Smooth muscle cell (in vitro differentiated cells): ENCODE data around the gene CROT. TPM values are rescaled to one million over a fixed set of nuclear protein-coding genes. Genes with fewer than 3 reads are reported as not detected.

Source experiments
- DNase-seq: peaks from one replicate; lab custom pipeline; 2025; ENCODE audit not compliant: unreplicated experiment; lab: John Stamatoyannopoulos, UW
- H2AFZ ChIP-seq: fragments of 200-600 bp; sonication (generic); 2 replicates; pipeline ENCODE4 v1.6.0; 2016; ENCODE audit warnings: antibody characterized with exemption, low read depth, mild to moderate bottlenecking
- H3F3A ChIP-seq: fragments of 200-600 bp; sonication (generic); 2 replicates; pipeline ENCODE4 v1.6.0; 2017; ENCODE audit warnings: antibody characterized with exemption, low read depth
- H3K27ac ChIP-seq: fragments of 200-600 bp; sonication (generic); 2 replicates; pipeline ENCODE4 v1.5.1; 2016; ENCODE audit warnings: low read depth, mild to moderate bottlenecking
- H3K27me3 ChIP-seq: fragments of 200-600 bp; sonication (generic); 2 replicates; pipeline ENCODE4 v1.6.1; 2016; ENCODE audit warnings: low read depth, mild to moderate bottlenecking
- H3K36me3 ChIP-seq: fragments of 200-600 bp; sonication (generic); 2 replicates; pipeline ENCODE4 v1.5.1; 2016; ENCODE audit warnings: low read depth
- H3K4me1 ChIP-seq: fragments of 200-600 bp; sonication (generic); 2 replicates; pipeline ENCODE4 v1.5.1; 2016; ENCODE audit warnings: low read depth
- H3K4me2 ChIP-seq: fragments of 200-600 bp; sonication (generic); 2 replicates; pipeline ENCODE4 v1.6.0; 2016; ENCODE audit warnings: mild to moderate bottlenecking
- H3K4me3 ChIP-seq: fragments of 200-600 bp; sonication (generic); 2 replicates; pipeline ENCODE4 v1.5.1; 2016; ENCODE audit warnings: mild to moderate bottlenecking
- H3K79me2 ChIP-seq: fragments of 200-600 bp; sonication (generic); 2 replicates; pipeline ENCODE4 v1.6.0; 2016; ENCODE audit warnings: low read depth, mild to moderate bottlenecking
- H3K9ac ChIP-seq: fragments of 200-600 bp; sonication (generic); 2 replicates; pipeline ENCODE4 v1.6.0; 2016; ENCODE audit warnings: low read depth
- H3K9me3 ChIP-seq: fragments of 200-600 bp; sonication (generic); replicated peaks from 2 replicates; pipeline ENCODE4 v1.5.1; 2016; ENCODE audit warnings: low read depth
- H4K20me1 ChIP-seq: fragments of 200-600 bp; sonication (generic); 2 replicates; pipeline ENCODE4 v1.6.0; 2016; ENCODE audit warnings: low read depth
- WGBS: methylation state at CpG from one replicate; pipeline ENCODE4 v1.1.7; 2016; ENCODE audit warnings: low lambda C conversion rate; 5-methylcytosine and 5-hydroxymethylcytosine counted together
- polyA plus RNA-seq: library from polyadenylated mRNA; unstranded; fragments of >200 nt; fragmentation: Nextera tagmentation; extraction: Ambion mirVana; gene quantifications from 2 replicates; pipeline ENCODE4 v1.2.1, GENCODE V29; 2016
- total RNA-seq: library from RNA; depleted of rRNA; stranded (reverse); fragments of >200 nt; gene quantifications from 2 replicates; pipeline ENCODE4 v1.2.3, GENCODE V29; 2014
- TF ChIP-seq, protein P1 (sequence below): fragments of 200-600 bp; sonication (generic); IDR thresholded peaks from 2 replicates; pipeline ENCODE4 v1.5.1; 2017; ENCODE audit warnings: borderline replicate concordance, mild to moderate bottlenecking, antibody characterized with exemption; ENCODE audit not compliant: insufficient read depth, poor library complexity, severe bottlenecking

Gene CROT
- total and polyA plus RNA-seq, 2 experiments from 2014 or later: 9.5 to 20.8 TPM

GRCh38 chr7:87413029-87413428 lies 67.6 kb downstream of the CROT start:
- TF ChIP-seq, protein P1, sequence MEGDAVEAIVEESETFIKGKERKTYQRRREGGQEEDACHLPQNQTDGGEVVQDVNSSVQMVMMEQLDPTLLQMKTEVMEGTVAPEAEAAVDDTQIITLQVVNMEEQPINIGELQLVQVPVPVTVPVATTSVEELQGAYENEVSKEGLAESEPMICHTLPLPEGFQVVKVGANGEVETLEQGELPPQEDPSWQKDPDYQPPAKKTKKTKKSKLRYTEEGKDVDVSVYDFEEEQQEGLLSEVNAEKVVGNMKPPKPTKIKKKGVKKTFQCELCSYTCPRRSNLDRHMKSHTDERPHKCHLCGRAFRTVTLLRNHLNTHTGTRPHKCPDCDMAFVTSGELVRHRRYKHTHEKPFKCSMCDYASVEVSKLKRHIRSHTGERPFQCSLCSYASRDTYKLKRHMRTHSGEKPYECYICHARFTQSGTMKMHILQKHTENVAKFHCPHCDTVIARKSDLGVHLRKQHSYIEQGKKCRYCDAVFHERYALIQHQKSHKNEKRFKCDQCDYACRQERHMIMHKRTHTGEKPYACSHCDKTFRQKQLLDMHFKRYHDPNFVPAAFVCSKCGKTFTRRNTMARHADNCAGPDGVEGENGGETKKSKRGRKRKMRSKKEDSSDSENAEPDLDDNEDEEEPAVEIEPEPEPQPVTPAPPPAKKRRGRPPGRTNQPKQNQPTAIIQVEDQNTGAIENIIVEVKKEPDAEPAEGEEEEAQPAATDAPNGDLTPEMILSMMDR: no peak
- H3K36me3 ChIP-seq: no peaks in the 10 kb centered on the region
- H3K9ac ChIP-seq: peak overlapping the region; percentile 28
- H2AFZ ChIP-seq: no peak overlapping the region
- WGBS: 10% methylated on average over 1 of the region's 1 CpG
- H3K4me3 ChIP-seq: no peak overlapping the region
- H3K27me3 ChIP-seq: no peaks in the 10 kb centered on the region
- peaks cover 37% of the 10 kb centered on the region for H3K4me1 ChIP-seq
- H4K20me1 ChIP-seq: no peaks in the 10 kb centered on the region
- peaks cover 17% of the 10 kb centered on the region for H3F3A ChIP-seq
- peak overlapping the region; percentile 90 for H3K27ac ChIP-seq
- no peaks in the 10 kb centered on the region for H3K79me2 ChIP-seq
- no peak for DNase-seq
- H3K4me2 ChIP-seq: peak overlapping the region; percentile 44
- H3K9me3 ChIP-seq: no peaks in the 10 kb centered on the region

GRCh38 chr7:87413951-87414793 lies 68.7 kb downstream of the CROT start:
- 21% methylated on average over 4 of the region's 4 CpGs for WGBS
- Histone ChIP-seq H3K27me3 (no peaks in the 10 kb centered on the region), H3K4me3 (no peak overlapping the region), H3K9ac (peak overlapping the region; percentile 58), H4K20me1 (no peaks in the 10 kb centered on the region), H2AFZ (peak overlapping the region; percentile 31), H3K9me3 (no peaks in the 10 kb centered on the region), H3K4me2 (peak overlapping the region; percentile 44), H3K4me1 (peaks cover 37% of the 10 kb centered on the region), H3F3A (peaks cover 17% of the 10 kb centered on the region), H3K79me2 (no peaks in the 10 kb centered on the region), H3K36me3 (no peaks in the 10 kb centered on the region), H3K27ac (peak overlapping the region; percentile 90)
- DNase-seq: peak; percentile 10
- TF ChIP-seq, protein P1: no peak

- H3K9ac ChIP-seq: peak overlapping the region; percentile 58
- peak overlapping the region; percentile 44 for H3K4me2 ChIP-seq
- WGBS: 54% methylated on average over 2 of the region's 2 CpGs
- TF ChIP-seq, protein P1: no peak
- H3F3A ChIP-seq: peaks cover 17% of the 10 kb centered on the region
- H3K4me1 ChIP-seq: peaks cover 31% of the 10 kb centered on the region
- peak overlapping the region; percentile 31 for H2AFZ ChIP-seq
- H3K79me2 ChIP-seq: no peaks in the 10 kb centered on the region
- H3K27ac ChIP-seq: peak overlapping the region; percentile 90
- H3K36me3 ChIP-seq: no peaks in the 10 kb centered on the region
- no peaks in the 10 kb centered on the region for H3K9me3 ChIP-seq
- H3K27me3 ChIP-seq: no peaks in the 10 kb centered on the region
- no peaks in the 10 kb centered on the region for H4K20me1 ChIP-seq
- no peak for DNase-seq
- H3K4me3 ChIP-seq: no peak overlapping the region
These were observed 69.3 kb downstream of the CROT start for GRCh38 chr7:87414794-87415188.
